Peyer's patch (tissue), 4 donors: ENCODE results near the gene ZYX. TPM values are rescaled to one million over a fixed set of nuclear protein-coding genes. Genes with fewer than 3 reads are reported as not detected.
"Not testable (repeated sequence)": the region's sequence is repeated elsewhere in the genome, so short reads cannot be mapped to it uniquely, and the experiment has no call there.

Source experiments
- DNase-seq, 3 donors: peaks; one replicate each; pipeline ENCODE4 v3.0.0-alpha.2; 2017 to 2019
- H3K27ac ChIP-seq, 4 donors: fragments of 200-600 bp; sonication (generic); one replicate each; pipeline ENCODE4 v1.5.1; 2016 to 2019
- H3K27me3 ChIP-seq, 2 donors: fragments of 200-600 bp; sonication (generic); one replicate each; pipeline ENCODE4 v1.5.1; 2019
- H3K36me3 ChIP-seq, 3 donors: fragments of 200-600 bp; sonication (generic); one replicate each; pipeline ENCODE4 v1.5.1; 2016 to 2019
- H3K4me1 ChIP-seq, 4 donors: fragments of 200-600 bp; sonication (generic); one replicate each; pipeline ENCODE4 v1.5.1; 2016 to 2019
- H3K4me3 ChIP-seq, 4 donors: fragments of 200-600 bp; sonication (generic); 1 replicate in 3 of 4; 2 replicates in 1 of 4; pipeline ENCODE4 v1.5.1; 2016 to 2019; ENCODE audit warnings: mild to moderate bottlenecking in 1 of 4
- H3K9me3 ChIP-seq, 4 donors: fragments of 200-600 bp; sonication (generic); one replicate each; pipeline ENCODE4 v1.5.1; 2016 to 2019; ENCODE audit warnings: mild to moderate bottlenecking in 1 of 4
- CTCF ChIP-seq, 6 experiments: fragments of 450-650 bp in 4 of 6; fragments of 200-600 bp in 2 of 6; sonication (generic) in 1 of 6; IDR thresholded peaks; one replicate each; pipeline ENCODE4 v1.5.1; 2017 to 2019; ENCODE audit warnings: antibody characterized with exemption in 6 of 6, mild to moderate bottlenecking in 3 of 6, moderate library complexity in 1 of 6
- POLR2A ChIP-seq, 2 donors: fragments of 450-650 bp; IDR thresholded peaks; one replicate each; pipeline ENCODE4 v1.5.1; 2017; ENCODE audit warnings: antibody characterized with exemption in 2 of 2, mild to moderate bottlenecking in 2 of 2, moderate library complexity in 2 of 2
- total RNA-seq, 4 donors: library from RNA; depleted of rRNA; stranded (reverse); fragments of >200 nt; gene quantifications; one replicate each; pipeline ENCODE4 v1.1.0, GENCODE V29; 2016

ZYX gene
- total RNA-seq, 4 donors from 2014 or later, result 47.0 to 88.0 (median 55.9) TPM

GRCh38 chr7:143390773-143391317 lies 9.7 kb downstream of the ZYX start:
- Histone ChIP-seq H3K36me3 (peaks cover 0 to 64% (median 0%) of the 10 kb centered on the region in 3 donors), H3K9me3 (no peaks in the 10 kb centered on the region), H3K27me3 (no peaks in the 10 kb centered on the region), H3K27ac (peak overlapping the region; percentile 32 to 83 (median 75)), H3K4me3 (no peak overlapping the region), H3K4me1 (peaks cover 0 to 61% (median 5%) of the 10 kb centered on the region in 4 donors)
- TF ChIP-seq POLR2A (IDR thresholded peaks at IDR 0.05), result no peak
- no peak for TF ChIP-seq CTCF (IDR thresholded peaks at IDR 0.05)
- peak in 1 of 3 donors; percentile 43 for DNase-seq

GRCh38 chr7:143391462-143392404 lies 10.6 kb downstream of the ZYX start:
- DNase-seq, result peak in 2 of 3 donors; percentile 63 to 64
- no peaks in the 10 kb centered on the region for H3K27me3 ChIP-seq
- H3K4me3 ChIP-seq, result no peak overlapping the region
- H3K4me1 ChIP-seq, result peaks cover 0 to 61% (median 2%) of the 10 kb centered on the region in 4 donors
- peak overlapping the region; percentile 65 to 83 (median 75) for H3K27ac ChIP-seq
- H3K36me3 ChIP-seq, result peaks cover 0 to 64% (median 0%) of the 10 kb centered on the region in 3 donors
- no peak for TF ChIP-seq POLR2A (IDR thresholded peaks at IDR 0.05)
- no peak for TF ChIP-seq CTCF (IDR thresholded peaks at IDR 0.05)
- H3K9me3 ChIP-seq, result no peaks in the 10 kb centered on the region

- H3K9me3 ChIP-seq, H3K27me3 ChIP-seq, H3K4me3 ChIP-seq: not testable (repeated sequence)
- DNase-seq, result peak in 1 of 3 donors; percentile 36
- Histone ChIP-seq H3K36me3 (peaks cover 0 to 63% (median 0%) of the 10 kb centered on the region in 3 donors), H3K27ac (peak overlapping the region; percentile 38 to 83 (median 75)), H3K4me1 (peaks cover 0 to 60% (median 2%) of the 10 kb centered on the region in 4 donors)
Measured at GRCh38 chr7:143392427-143392826, 11.3 kb downstream of the ZYX start.

GRCh38 chr7:143392875-143393266 lies 11.7 kb downstream of the ZYX start:
- Histone ChIP-seq H3K27ac (peak overlapping the region in 2 of 4 donors; percentile 69 to 81), H3K27me3 (no peaks in the 10 kb centered on the region), H3K4me1 (peaks cover 0 to 57% (median 2%) of the 10 kb centered on the region in 4 donors), H3K9me3 (no peaks in the 10 kb centered on the region), H3K36me3 (peaks cover 0 to 61% (median 0%) of the 10 kb centered on the region in 3 donors), H3K4me3 (no peak overlapping the region)
- peak in 2 of 3 donors; percentile 28 to 41 for DNase-seq
- TF ChIP-seq CTCF (IDR thresholded peaks at IDR 0.05) (no peak), POLR2A (IDR thresholded peaks at IDR 0.05) (no peak)

- Histone ChIP-seq H3K36me3 (peaks cover 0 to 61% (median 0%) of the 10 kb centered on the region in 3 donors), H3K4me1 (peaks cover 0 to 57% (median 2%) of the 10 kb centered on the region in 4 donors), H3K27ac (peak overlapping the region in 1 of 4 donors; percentile 81), H3K4me3 (no peak overlapping the region), H3K9me3 (no peaks in the 10 kb centered on the region), H3K27me3 (no peaks in the 10 kb centered on the region)
- TF ChIP-seq POLR2A (IDR thresholded peaks at IDR 0.05), result no peak
- TF ChIP-seq CTCF (IDR thresholded peaks at IDR 0.05), result no peak
- DNase-seq, result peak in 2 of 3 donors; percentile 47 to 54
Measured at GRCh38 chr7:143393267-143394041, 12.3 kb downstream of the ZYX start.
